Lower leg skin (tissue), 3 donors: ENCODE results near the gene CEP170B.

Source experiments
- POLR2A ChIP-seq, 2 donors: fragments of 450-650 bp; IDR thresholded peaks; one replicate each; pipeline ENCODE4 v1.6.1; 2016 to 2017; ENCODE audit warnings: antibody characterized with exemption in 2 of 2, mild to moderate bottlenecking in 1 of 2, moderate library complexity in 1 of 2
- TF ChIP-seq, protein P1 (sequence below), 3 donors: fragments of 450-650 bp; IDR thresholded peaks; one replicate each; pipeline ENCODE4 v1.5.1; 2016; ENCODE audit warnings: antibody characterized with exemption in 3 of 3, mild to moderate bottlenecking in 3 of 3, moderate library complexity in 2 of 3

DNA sequence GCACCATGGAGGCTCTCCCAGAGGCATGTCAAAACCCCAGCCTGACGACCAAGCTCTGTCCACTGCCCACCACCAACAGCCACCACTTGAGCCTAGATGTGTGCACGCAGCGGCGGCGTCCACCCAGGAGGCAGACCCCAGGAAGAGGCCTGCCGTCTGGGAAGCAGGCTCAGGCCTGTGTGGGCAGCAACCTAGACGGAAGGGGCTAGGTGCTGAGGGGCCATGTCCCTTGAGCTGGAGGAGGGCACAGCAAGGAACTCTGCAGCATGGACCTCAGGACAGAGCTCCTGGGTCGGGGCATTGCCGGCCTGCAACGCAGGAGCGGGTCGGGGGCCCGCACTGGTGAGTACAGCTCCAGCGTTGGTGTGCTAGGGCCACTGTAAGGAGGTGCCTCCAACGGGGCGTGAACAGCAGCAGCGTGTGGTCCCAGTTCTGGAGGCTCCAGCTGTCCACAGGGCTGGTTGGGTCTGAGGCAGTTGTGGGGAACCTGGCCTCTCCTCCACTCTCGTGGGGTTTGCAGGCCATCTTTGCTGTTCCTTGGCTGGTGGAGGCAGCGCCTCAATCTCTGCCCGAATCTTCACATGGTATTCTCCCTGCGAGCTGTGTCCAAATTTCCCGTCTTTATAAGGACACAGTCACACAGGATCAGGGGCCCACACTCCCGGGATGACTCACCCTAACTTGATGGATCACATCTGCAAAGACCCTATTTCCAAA lies 43.7 kb upstream of the CEP170B start:
- TF ChIP-seq, protein P1, sequence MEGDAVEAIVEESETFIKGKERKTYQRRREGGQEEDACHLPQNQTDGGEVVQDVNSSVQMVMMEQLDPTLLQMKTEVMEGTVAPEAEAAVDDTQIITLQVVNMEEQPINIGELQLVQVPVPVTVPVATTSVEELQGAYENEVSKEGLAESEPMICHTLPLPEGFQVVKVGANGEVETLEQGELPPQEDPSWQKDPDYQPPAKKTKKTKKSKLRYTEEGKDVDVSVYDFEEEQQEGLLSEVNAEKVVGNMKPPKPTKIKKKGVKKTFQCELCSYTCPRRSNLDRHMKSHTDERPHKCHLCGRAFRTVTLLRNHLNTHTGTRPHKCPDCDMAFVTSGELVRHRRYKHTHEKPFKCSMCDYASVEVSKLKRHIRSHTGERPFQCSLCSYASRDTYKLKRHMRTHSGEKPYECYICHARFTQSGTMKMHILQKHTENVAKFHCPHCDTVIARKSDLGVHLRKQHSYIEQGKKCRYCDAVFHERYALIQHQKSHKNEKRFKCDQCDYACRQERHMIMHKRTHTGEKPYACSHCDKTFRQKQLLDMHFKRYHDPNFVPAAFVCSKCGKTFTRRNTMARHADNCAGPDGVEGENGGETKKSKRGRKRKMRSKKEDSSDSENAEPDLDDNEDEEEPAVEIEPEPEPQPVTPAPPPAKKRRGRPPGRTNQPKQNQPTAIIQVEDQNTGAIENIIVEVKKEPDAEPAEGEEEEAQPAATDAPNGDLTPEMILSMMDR (IDR thresholded peaks at IDR 0.05) = no peak
- no peak for TF ChIP-seq POLR2A (IDR thresholded peaks at IDR 0.05)
